ENCODE measurements around the gene MLH1.

GRCh38 chr3:37028329-37028728 lies 35.0 kb downstream of the MLH1 start:
- no peak for TF ChIP-seq CTCF (conservative IDR thresholded peaks at IDR 0.05 in 1 of 2, IDR thresholded peaks at IDR 0.05 in 1 of 2; ENCODE audit: low read depth in 1 of 2, low read length in 2 of 2)
- TF ChIP-seq EZH2 (IDR thresholded peaks at IDR 0.05; ENCODE audit: low read length, missing control alignments), result no peak

Measured in fibroblast of lung (primary cell).